Activated T-cell treated with anti-CD3 and anti-CD28 coated beads, Interleukin-2, amount 50 U/mL, for 24 hours (primary cell): Measurements from ENCODE around the gene POU2F1.

Experiments used
- DNase-seq: peaks from one replicate; pipeline ENCODE4 v3.0.0-alpha.2; 2020
- H3K27ac Mint-ChIP-seq: 2 replicates; pipeline ENCODE4 v1.8.0; 2020; ENCODE audit warnings: mild to moderate bottlenecking, mixed read lengths
- H3K27me3 Mint-ChIP-seq: 2 replicates; pipeline ENCODE4 v1.8.0; 2020; ENCODE audit warnings: mixed read lengths
- H3K36me3 Mint-ChIP-seq: 2 replicates; pipeline ENCODE4 v1.8.0; 2020; ENCODE audit warnings: low read depth, mixed read lengths
- H3K4me1 Mint-ChIP-seq: 2 replicates; pipeline ENCODE4 v1.8.0; 2020; ENCODE audit warnings: low read depth, mixed read lengths
- H3K4me3 Mint-ChIP-seq: 2 replicates; pipeline ENCODE4 v1.8.0; 2020; ENCODE audit warnings: mild to moderate bottlenecking, moderate library complexity, mixed read lengths
- H3K9me3 Mint-ChIP-seq: 2 replicates; pipeline ENCODE4 v1.8.0; 2020; ENCODE audit warnings: mixed read lengths

Gene POU2F1

DNA sequence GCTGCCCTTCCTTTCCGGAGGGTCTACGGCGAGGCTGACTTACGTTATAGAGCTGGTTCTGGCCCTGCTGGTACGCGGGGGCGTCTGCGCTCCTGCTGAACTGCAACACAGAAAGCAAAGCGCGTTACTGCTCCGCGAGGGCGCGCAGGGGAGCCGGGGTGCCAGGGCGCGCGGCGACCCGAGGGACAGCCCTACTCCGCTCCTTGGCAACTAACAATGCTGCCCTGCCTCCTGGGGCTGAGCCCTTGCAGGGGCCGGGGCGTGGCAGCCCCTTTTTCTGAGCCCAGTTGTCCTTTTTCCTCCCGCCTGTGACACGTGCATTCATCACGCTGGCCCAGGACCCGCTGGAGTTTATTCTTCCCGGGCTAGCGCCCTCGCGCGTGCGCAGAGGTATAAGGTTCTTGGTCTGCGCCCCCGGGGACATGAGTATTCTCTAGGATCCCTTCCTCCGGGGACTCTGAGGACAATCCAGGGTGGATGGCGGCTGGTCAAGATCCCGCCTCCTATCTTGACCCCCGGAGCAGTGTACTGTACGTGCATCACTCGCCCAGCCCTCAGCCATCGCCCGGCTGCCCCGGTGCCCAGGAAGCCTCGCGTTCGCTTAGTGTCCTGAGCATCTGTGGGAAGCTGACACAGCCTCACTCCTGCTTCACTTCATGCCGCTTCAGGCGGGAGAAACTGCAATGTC is 218.8 kb downstream of the POU2F1 start:
- Mint-ChIP-seq H3K36me3 (peaks cover 92% of the 10 kb centered on the region), H3K27me3 (no peaks in the 10 kb centered on the region), H3K4me1 (peaks cover 83% of the 10 kb centered on the region), H3K4me3 (peak overlapping the region; percentile 45), H3K27ac (peak overlapping the region; percentile 85), H3K9me3 (no peaks in the 10 kb centered on the region)
- peak; percentile 74 for DNase-seq

DNA sequence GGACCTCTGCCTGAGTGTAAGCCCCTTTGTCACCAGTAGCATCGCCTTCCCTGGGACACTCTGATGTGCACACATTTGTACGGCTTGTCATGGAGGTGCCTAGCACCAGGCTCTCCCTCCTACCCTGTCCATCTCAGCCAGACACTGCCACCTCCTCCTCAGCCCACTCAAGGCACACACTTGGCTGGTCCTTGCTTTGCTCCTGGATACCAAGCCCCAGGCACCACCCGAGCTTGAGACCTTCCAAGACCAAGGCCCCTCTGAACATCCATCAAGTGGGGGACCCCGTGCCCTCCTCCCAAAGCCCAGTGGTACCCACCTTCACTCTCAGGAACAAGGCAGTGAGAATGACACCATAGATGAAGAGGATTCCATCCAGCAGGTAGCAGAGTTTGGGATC is 219.7 kb downstream of the POU2F1 start:
- Mint-ChIP-seq H3K27me3 (no peaks in the 10 kb centered on the region), H3K27ac (peak overlapping the region; percentile 85), H3K4me1 (peaks cover 86% of the 10 kb centered on the region), H3K4me3 (no peak overlapping the region), H3K36me3 (peaks cover 93% of the 10 kb centered on the region), H3K9me3 (no peaks in the 10 kb centered on the region)
- peak; percentile 28 for DNase-seq

DNA sequence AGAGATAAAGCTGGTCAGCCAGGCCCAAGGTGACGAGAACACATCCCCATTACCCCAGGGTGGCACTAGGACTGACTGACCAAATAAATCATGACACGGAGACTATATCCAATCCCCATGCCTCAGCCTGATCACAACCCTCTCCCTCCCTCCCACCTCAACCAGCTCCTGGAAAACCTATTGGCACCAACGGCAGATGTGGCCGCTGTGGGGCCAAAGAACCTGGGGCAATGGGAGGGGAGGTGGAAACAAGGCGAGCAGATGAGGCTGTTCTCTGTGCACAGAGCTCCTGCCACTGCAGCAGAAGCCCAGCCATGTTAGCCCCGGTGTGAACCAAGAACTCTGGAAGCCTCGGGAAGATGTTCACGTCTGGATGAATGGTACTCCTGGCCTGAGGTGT is 220.1 kb downstream of the POU2F1 start:
- peak overlapping the region; percentile 85 for H3K27ac Mint-ChIP-seq
- no peaks in the 10 kb centered on the region for H3K9me3 Mint-ChIP-seq
- no peaks in the 10 kb centered on the region for H3K27me3 Mint-ChIP-seq
- peaks cover 93% of the 10 kb centered on the region for H3K36me3 Mint-ChIP-seq
- peaks cover 86% of the 10 kb centered on the region for H3K4me1 Mint-ChIP-seq
- H3K4me3 Mint-ChIP-seq, result no peak overlapping the region
- DNase-seq, result peak; percentile 29

DNA sequence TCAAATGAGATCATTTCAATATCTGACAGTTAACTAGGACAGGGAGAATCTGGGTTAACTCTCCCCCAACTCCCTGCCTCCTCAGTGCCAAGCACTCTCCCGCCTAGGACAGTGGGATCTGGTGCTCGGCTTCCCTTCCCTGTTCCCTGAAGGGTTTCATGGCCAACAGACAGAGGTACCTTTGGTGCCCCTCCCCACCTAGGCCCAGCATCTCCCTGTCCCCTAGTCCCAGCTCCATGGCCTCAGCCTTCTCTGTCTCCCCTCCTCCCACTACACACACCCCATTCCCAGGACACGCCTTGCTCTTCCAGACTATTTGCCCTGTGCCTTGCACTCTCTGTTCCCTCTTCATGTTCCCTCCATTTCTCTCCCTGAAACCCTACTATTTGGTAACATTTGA is 220.5 kb downstream of the POU2F1 start:
- Mint-ChIP-seq H3K36me3 (peaks cover 93% of the 10 kb centered on the region), H3K4me3 (no peak overlapping the region), H3K27me3 (no peaks in the 10 kb centered on the region), H3K9me3 (no peaks in the 10 kb centered on the region), H3K4me1 (peaks cover 86% of the 10 kb centered on the region), H3K27ac (peak overlapping the region; percentile 81)
- DNase-seq, result no peak

DNA sequence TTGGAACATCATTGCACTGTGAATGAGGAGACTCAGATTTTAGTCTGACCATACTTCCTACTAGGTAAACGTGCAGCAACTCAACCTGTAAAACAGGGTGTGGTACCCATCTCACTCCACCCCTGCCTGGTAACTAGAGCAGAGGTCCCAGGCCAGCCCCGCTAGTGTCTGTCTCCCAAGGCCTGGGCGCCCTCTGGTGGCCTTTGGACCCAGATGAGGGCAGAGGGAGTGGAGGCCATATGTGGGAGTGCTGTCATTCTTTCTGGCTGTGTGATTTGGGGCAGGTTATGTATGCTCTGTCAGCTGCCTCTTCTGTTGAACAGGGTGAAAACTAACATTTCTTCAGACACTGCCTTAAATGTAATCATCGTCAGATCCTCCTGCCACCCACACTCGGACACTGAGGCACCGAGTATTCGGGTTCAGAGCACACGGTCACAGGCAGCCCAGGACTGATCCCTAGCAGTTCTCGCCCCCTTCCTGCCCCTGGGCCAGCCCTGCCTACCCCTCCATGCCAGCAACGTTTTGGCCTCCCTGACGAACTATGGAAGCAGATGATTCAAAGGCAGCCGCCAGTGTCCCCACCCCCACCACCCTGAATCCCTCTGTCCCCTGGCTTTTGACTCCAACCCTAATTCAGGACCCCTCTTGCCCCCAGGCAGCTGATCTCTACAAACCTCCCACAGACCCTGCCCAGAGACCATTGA is 221.6 kb downstream of the POU2F1 start:
- DNase-seq, result peak; percentile 90
- Mint-ChIP-seq H3K36me3 (peaks cover 92% of the 10 kb centered on the region), H3K4me1 (peaks cover 87% of the 10 kb centered on the region), H3K9me3 (no peaks in the 10 kb centered on the region), H3K27me3 (no peaks in the 10 kb centered on the region), H3K4me3 (no peak overlapping the region), H3K27ac (peak overlapping the region; percentile 97)

DNA sequence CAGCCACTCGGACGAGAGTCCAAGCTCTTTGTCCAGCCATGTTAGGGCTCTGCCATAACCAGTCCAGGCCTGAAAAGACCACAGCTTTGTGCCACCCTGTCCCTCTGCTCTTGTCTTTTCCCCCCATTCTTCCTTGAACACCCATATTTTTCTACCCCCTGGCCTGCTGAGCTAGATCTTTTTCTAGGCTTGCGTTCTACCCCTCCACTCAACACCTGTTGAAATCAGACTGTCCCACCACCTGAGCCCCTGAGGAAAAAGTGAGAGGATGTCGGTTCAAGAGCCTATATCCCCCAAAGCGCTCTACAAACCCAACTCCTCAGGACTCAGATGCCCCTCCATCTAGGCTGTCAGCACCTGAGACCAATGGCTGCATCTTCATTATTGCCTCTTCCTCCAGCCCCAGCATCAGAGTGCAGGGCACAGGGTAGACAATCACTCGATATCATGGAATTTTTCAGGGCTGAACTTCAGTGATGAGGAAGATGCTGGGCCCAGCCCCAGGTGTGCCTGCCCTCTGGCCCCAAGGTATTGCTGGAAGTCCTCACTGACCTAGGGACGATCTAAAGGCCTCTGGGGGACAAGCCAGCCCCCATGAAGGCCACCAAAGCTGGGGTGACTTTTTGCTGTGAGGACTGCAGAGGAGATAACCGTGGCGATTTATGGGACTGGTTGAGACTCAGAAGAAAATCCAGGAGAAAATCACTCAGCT is 222.3 kb downstream of the POU2F1 start:
- peak; percentile 29 for DNase-seq
- H3K4me1 Mint-ChIP-seq, result peaks cover 90% of the 10 kb centered on the region
- H3K36me3 Mint-ChIP-seq, result peaks cover 88% of the 10 kb centered on the region
- no peaks in the 10 kb centered on the region for H3K9me3 Mint-ChIP-seq
- no peaks in the 10 kb centered on the region for H3K27me3 Mint-ChIP-seq
- H3K4me3 Mint-ChIP-seq, result no peak overlapping the region
- peak overlapping the region; percentile 97 for H3K27ac Mint-ChIP-seq

DNA sequence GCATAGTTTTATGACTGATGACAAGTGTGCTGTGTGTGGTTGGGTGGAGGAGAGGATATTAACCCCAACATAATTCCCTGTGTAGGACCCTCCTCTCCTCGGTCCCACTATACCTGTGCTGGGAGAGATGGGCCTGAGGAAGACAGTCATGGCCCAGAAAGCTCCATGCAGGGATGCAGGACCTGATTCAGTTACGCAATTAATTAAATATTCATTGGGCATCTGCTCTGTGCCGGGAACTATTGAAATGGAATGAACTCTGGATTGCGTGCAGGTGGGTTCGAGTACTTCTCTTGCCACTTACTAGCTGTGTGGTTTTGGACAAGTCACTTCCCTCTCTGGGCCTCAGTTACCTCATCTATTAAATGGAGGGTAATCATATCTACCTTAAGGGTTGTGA is 223.1 kb downstream of the POU2F1 start:
- H3K9me3 Mint-ChIP-seq, result no peaks in the 10 kb centered on the region
- H3K27me3 Mint-ChIP-seq, result no peaks in the 10 kb centered on the region
- peaks cover 90% of the 10 kb centered on the region for H3K4me1 Mint-ChIP-seq
- H3K36me3 Mint-ChIP-seq, result peaks cover 82% of the 10 kb centered on the region
- H3K27ac Mint-ChIP-seq, result peak overlapping the region; percentile 97
- DNase-seq, result no peak
- no peak overlapping the region for H3K4me3 Mint-ChIP-seq

DNA sequence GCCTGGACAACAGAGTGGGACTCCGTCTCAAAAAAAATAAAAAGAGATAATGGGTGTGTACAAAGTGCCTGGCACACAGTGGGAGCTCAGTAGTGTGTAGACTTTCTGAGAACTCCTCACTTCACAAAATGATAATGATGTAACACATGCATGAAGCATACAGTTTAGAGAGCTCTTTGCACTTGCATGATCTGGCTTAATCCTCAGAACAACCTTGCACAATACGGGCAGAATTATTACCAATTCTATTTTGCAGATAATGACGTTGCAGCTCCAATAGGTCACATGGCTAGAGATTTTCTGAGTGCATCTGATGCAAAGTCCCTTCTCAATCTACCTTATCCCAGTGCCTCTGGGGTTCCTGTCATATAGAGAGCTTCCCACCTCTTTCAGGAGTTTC is 226.3 kb downstream of the POU2F1 start:
- peak overlapping the region; percentile 97 for H3K27ac Mint-ChIP-seq
- no peaks in the 10 kb centered on the region for H3K27me3 Mint-ChIP-seq
- H3K36me3 Mint-ChIP-seq, result peaks cover 64% of the 10 kb centered on the region
- peak overlapping the region; percentile 68 for H3K4me3 Mint-ChIP-seq
- no peaks in the 10 kb centered on the region for H3K9me3 Mint-ChIP-seq
- no peak for DNase-seq
- peaks cover 92% of the 10 kb centered on the region for H3K4me1 Mint-ChIP-seq

DNA sequence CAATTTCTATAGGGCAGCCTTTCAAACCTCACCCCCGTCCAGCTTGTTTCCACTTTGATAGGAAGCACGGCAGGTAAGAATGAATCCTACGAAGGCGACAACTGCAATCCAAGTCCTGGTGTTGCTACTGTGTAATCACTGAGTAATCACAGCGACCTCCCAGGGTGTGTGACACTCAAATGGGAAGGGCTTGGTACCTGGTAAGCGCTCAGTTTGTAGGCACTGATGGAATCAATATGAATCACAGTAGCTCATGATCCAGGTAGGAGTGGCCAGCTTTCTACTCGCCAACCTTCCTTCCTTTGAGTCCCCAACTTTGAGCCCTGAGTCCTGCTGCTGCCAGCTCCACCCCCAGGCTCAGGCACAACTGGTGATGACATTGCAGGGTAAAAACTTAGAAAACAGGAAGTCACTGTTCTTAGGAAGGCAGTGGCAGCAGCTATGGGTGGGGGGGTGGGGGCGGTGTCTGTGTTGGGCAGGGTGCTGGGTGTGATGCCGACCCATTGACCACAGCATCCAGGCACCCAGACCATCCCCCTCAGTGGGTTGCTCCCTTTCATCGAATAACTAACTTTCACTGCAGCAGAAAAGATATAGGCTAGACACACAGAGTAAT is 226.9 kb downstream of the POU2F1 start:
- peak; percentile 76 for DNase-seq

DNA sequence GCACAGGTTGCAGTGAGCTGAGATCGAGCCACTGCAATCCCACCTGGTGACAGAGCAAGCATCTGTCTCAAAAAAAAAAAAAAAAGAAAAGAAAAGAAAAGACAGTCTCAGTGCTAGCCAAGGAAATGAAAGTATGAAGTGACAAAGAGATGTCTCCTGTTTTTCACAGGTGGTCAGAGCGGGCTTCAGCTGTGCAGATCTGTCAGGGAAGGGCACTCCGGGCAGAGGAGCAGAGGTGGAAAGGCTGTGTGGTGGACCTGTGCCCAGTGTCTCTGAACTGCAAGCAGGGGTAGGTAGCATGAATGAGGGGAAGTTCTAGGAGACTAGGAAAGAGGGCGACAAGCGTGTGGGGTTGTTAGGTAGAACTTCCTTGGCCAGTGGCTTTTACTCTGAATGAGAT is 230.2 kb downstream of the POU2F1 start:
- Mint-ChIP-seq H3K4me1 (peaks cover 78% of the 10 kb centered on the region), H3K27me3 (no peaks in the 10 kb centered on the region), H3K27ac (peak overlapping the region; percentile 94), H3K9me3 (no peaks in the 10 kb centered on the region), H3K36me3 (peaks cover 46% of the 10 kb centered on the region), H3K4me3 (peak overlapping the region; percentile 72)
- peak; percentile 52 for DNase-seq

More for the DNA sequence above, 226.9 kb downstream of the POU2F1 start:
- Mint-ChIP-seq H3K36me3 (peaks cover 65% of the 10 kb centered on the region), H3K4me3 (peak overlapping the region; percentile 68), H3K27ac (peak overlapping the region; percentile 97), H3K27me3 (no peaks in the 10 kb centered on the region), H3K9me3 (no peaks in the 10 kb centered on the region), H3K4me1 (peaks cover 92% of the 10 kb centered on the region)

DNA sequence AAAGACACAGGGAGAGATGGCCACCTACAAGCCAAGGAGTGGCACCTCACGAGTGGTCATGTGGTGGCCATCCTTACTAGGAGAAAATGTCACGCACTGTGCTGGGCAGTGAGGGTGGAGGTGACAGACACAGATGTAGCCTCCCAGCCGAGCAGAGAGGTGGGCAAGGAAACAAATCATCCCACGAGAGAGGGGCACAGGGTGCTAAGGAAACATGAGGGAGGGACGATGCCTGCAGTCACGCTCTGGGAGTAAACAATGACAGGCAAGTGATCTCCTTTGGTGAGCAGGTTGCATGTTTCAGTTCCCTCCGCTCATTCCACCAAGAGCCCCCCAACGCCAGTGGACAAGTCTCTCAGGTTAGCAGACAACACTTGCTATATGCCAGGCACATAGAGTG is 231.8 kb downstream of the POU2F1 start:
- Mint-ChIP-seq H3K27ac (peak overlapping the region; percentile 94), H3K4me3 (peak overlapping the region; percentile 33), H3K36me3 (peaks cover 35% of the 10 kb centered on the region), H3K4me1 (peaks cover 78% of the 10 kb centered on the region), H3K27me3 (no peaks in the 10 kb centered on the region), H3K9me3 (no peaks in the 10 kb centered on the region)
- peak; percentile 37 for DNase-seq

DNA sequence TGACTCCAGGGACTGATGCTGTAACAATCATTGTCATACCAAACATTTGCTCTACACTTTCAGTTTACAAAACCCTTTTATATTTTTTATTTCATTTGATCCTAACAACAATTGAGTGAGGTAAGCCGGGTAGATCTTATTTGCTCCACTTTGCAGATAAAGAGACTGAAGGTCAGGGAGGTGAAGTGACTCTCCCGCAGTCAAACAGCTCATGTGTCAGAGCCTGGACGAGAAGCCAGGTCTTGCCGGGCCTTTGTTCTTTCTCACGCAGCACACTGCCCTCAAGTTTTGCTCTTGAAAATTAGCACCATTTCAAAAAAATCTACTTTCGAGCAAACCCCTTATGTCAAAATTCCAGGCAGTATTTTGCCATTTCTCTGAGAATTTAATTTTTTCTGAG is 232.4 kb downstream of the POU2F1 start:
- peak; percentile 31 for DNase-seq
- Mint-ChIP-seq H3K9me3 (no peaks in the 10 kb centered on the region), H3K4me1 (peaks cover 78% of the 10 kb centered on the region), H3K4me3 (peak overlapping the region; percentile 63), H3K27me3 (no peaks in the 10 kb centered on the region), H3K27ac (peak overlapping the region; percentile 86), H3K36me3 (peaks cover 42% of the 10 kb centered on the region)

DNA sequence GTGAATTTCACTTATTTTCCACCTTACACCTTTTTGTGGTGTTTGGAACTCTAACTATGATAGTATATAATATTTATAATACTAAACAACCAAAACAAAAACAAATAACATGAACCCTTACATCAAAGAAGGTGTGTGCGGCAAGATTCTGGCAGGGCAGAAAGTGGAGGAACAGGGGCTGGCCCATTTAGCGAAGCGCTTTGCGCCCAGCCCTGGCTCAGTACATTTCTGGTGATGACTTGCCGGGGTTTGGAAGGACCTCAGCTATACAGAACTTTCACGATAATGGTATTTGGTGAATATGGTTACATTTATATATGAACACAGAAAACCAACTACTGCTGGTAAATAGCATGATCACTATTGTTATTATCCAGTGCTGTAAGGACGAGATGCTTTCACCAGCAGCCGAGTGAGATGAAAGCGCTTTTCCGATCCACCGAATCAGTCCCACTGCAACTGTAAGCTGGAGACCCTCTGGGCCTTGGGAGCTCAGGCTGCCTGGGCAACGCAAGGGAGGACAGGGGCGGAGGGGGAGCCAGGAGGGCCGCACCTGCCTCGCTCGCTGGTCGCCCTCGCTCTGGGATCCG is 233.7 kb downstream of the POU2F1 start:
- DNase-seq, result peak; percentile 42
- Mint-ChIP-seq H3K36me3 (peaks cover 50% of the 10 kb centered on the region), H3K27me3 (no peaks in the 10 kb centered on the region), H3K4me3 (peak overlapping the region; percentile 79), H3K9me3 (no peaks in the 10 kb centered on the region), H3K4me1 (peaks cover 71% of the 10 kb centered on the region), H3K27ac (peak overlapping the region; percentile 89)
